ENCODE results near the gene FREM2. TPM values are rescaled to one million over a fixed set of nuclear protein-coding genes. Genes with fewer than 3 reads are reported as not detected.

Gene FREM2
- total RNA-seq, 1 experiment from 2014 or later: 0.05 TPM

GRCh38 chr13:38781539-38781938 is 94.7 kb downstream of the FREM2 start (continued):
- TF ChIP-seq CTCF (IDR thresholded peaks at IDR 0.05 in 2 of 3, conservative IDR thresholded peaks at IDR 0.05 in 1 of 3; ENCODE audit: borderline replicate concordance in 1 of 3, insufficient read depth in 1 of 3, low read depth in 2 of 3, low read length in 2 of 3) (no peak), SIN3A (IDR thresholded peaks at IDR 0.05; ENCODE audit: low read depth) (no peak), RAD21 (IDR thresholded peaks at IDR 0.05; ENCODE audit: low read depth) (no peak), EZH2 (IDR thresholded peaks at IDR 0.05) (no peak), FOSL1 (IDR thresholded peaks at IDR 0.05; ENCODE audit: low read depth) (no peak), YY1 (IDR thresholded peaks at IDR 0.05; ENCODE audit: extremely low read depth, insufficient replicate concordance, low read depth, low read length) (no peak)

- no peaks in the 10 kb centered on the region for H3K9me2 ChIP-seq (ENCODE audit: insufficient read depth)
- H4K20me1 ChIP-seq (ENCODE audit: insufficient read depth): no peaks in the 10 kb centered on the region
- H3K36me3 ChIP-seq (ENCODE audit: control insufficient read depth in 1 of 2, insufficient read depth in 2 of 2, low read length in 2 of 2): no peaks in the 10 kb centered on the region
- H3K9ac ChIP-seq (ENCODE audit: low read length): no peak overlapping the region
- ATAC-seq (no peak), DNase-seq (ENCODE audit: low read depth, low spot score) (no peak)
- H2AFZ ChIP-seq (ENCODE audit: low read depth, low read length, poor library complexity, severe bottlenecking): no peak overlapping the region
- no peaks in the 10 kb centered on the region for H3K79me2 ChIP-seq (ENCODE audit: insufficient read depth, low read length)
- intact Hi-C loops (cut with micrococcal nuclease): no loop called here
- H3K9me3 ChIP-seq (ENCODE audit: control insufficient read depth in 1 of 2, insufficient read depth in 1 of 2, low read depth in 1 of 2, low read length in 2 of 2): 0 out of 4 replicates have a peak, but pooled peaks cover 0 to 4% of the 10 kb centered on the region in 2 experiments
- ChIA-PET POLR2A (no interaction called here), CTCF (no interaction called here), RAD21 (ENCODE audit: low non-redundant PET in 1 of 2, low total read pairs in 2 of 2, uncharacterized antibody in 2 of 2, unreplicated experiment in 2 of 2) (no interaction called here)
- no peak overlapping the region for H3K27ac ChIP-seq (ENCODE audit: low read depth, low read length)
- H3K4me2 ChIP-seq (ENCODE audit: low read length): no peak overlapping the region
- no TSS peak for BruUV-seq (replicated peaks)
- no peaks in the 10 kb centered on the region for H3K27me3 ChIP-seq (ENCODE audit: insufficient read depth, low read length)
- no peak for TF ChIP-seq CTCF (IDR thresholded peaks at IDR 0.05 in 2 of 3, conservative IDR thresholded peaks at IDR 0.05 in 1 of 3; ENCODE audit: borderline replicate concordance in 1 of 3, insufficient read depth in 1 of 3, low read depth in 2 of 3, low read length in 2 of 3)
- no peak for TF ChIP-seq MAX (IDR thresholded peaks at IDR 0.05)
- no peak for TF ChIP-seq ELF1 (IDR thresholded peaks at IDR 0.05; ENCODE audit: borderline replicate concordance, low read depth)
- TF ChIP-seq ATF3 (IDR thresholded peaks at IDR 0.05): no peak
- no peak for TF ChIP-seq ZNF274 (IDR thresholded peaks at IDR 0.05; ENCODE audit: low read depth, low read length)
- no peak for TF ChIP-seq YY1 (IDR thresholded peaks at IDR 0.05; ENCODE audit: extremely low read depth, insufficient replicate concordance, low read depth, low read length)
- no peak for TF ChIP-seq ZBTB33 (IDR thresholded peaks at IDR 0.05; ENCODE audit: extremely low read depth, insufficient replicate concordance, low read length)
- TF ChIP-seq POLR2AphosphoS5 (IDR thresholded peaks at IDR 0.05; ENCODE audit: low read depth, low read length): no peak
- no peak overlapping the region for H3K4me3 ChIP-seq (replicated peaks in 1 of 2; ENCODE audit: low read depth in 1 of 2, low read length in 2 of 2)
- no peaks in the 10 kb centered on the region for H3K4me1 ChIP-seq (ENCODE audit: control insufficient read depth in 1 of 2, insufficient read depth in 2 of 2, low read length in 2 of 2)
Measured at GRCh38 chr13:38784036-38784880, 97.4 kb downstream of the FREM2 start.

Measured in HCT116 (cell line).